GM10248 (cell line): ENCODE measurements around the gene HAUS1.

Source experiments
- CTCF ChIA-PET: fragments of 300-600 bp; sonication (Branson Sonifier 250); formaldehyde crosslinking; extraction: SDS; loops from one replicate; lab custom pipeline; 2021; ENCODE audit warnings: antibody characterized with exemption; lab: Yijun Ruan, JAX
- POLR2A ChIA-PET: fragments of 350-650 bp; sonication (Branson Sonifier 250); formaldehyde crosslinking; extraction: SDS; loops from one replicate; lab custom pipeline; 2020; ENCODE audit warnings: antibody characterized with exemption; lab: Yijun Ruan, JAX
- DNase-seq: peaks from one replicate; pipeline ENCODE4 v3.0.0; 2012; ENCODE audit errors: extremely low spot score
- CTCF ChIP-seq: IDR thresholded peaks from 2 replicates; pipeline ENCODE4 v1.5.1; 2012; ENCODE audit warnings: mild to moderate bottlenecking, low read depth; ENCODE audit errors: extremely low read depth, missing control alignments, control extremely low read depth

HAUS1 gene

DNA sequence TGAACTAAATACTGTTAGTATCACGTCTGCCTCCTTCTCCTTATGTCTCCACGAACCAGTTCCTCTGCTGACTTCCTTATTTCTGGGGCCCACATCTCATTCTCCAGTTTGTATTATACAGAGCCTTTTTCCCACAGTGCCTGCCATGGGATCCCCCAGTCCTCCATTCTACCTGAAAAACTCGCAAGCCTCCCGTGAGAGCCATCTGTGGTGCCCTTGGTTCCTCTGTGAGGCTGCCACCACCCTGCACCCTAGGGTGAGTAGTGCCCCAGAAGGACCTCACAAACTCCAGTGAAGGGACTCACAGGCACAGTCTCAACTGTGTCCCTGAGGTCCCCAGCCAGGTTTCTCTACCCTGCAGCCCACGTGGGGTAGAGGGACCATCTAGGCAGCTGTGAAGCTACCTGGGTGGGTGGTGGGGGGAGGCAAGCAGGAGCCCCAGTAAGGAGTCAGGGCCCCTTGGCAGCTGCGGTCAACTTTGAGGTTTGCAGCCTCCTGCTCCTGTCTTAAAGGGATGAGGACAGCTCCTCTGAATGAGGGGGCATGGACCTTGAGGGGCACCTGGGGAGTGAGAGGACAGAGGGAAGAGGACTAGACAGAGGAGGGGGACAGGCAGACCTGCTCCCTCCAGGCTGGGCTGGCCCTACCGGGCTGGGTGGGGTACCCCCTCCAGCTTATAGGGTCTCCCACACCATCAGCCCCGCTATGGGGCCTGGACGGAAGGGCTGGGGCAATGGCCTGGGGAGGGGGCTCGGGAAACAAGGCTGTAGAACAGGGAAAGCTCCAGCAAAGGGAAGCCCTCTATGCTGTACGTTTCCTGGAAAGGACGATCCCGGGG, 33.2 kb upstream of the HAUS1 start:
- no peak for TF ChIP-seq CTCF
- ChIA-PET CTCF (interaction anchor here (1.3 to 5.5 kb wide), 8 partner anchors 9 to 405 kb away, joined by 3 to 73 read pairs (median 17); partner anchors contain the start of gene SLC14A1), POLR2A (interaction anchor here (0.5 to 1.0 kb wide), 2 partner anchors 10 to 37 kb away, joined by 3 read pairs; no protein-coding TSS in a partner anchor)
- no peak for DNase-seq

- POLR2A ChIA-PET, result interaction anchor here (0.5 to 1.0 kb wide), 2 partner anchors 11 to 37 kb away, joined by 3 read pairs; no protein-coding TSS in a partner anchor
- DNase-seq, result peak; percentile 74
Measured at GRCh38 chr18:46071653-46072375, 32.4 kb upstream of the HAUS1 start, which contains the start of gene PSTPIP2. Gene PSTPIP2 (minus strand): TSS chr18:46072260. CDS start chr18:46072188, 72 bp downstream.

GRCh38 chr18:46072376-46072867, 31.8 kb upstream of the HAUS1 start:
- ChIA-PET CTCF (interaction anchor here (0.9 to 5.5 kb wide), 22 partner anchors 11 to 409 kb away, joined by 3 to 73 read pairs (median 10); partner anchors contain the start of gene SLC14A1), POLR2A (no interaction called here)
- TF ChIP-seq CTCF, result no peak
- DNase-seq, result no peak

More at GRCh38 chr18:46071653-46072375, 32.4 kb upstream of the HAUS1 start, which contains the start of gene PSTPIP2:
- no peak for TF ChIP-seq CTCF
- CTCF ChIA-PET, result interaction anchor here (1.3 to 5.5 kb wide), 9 partner anchors 10 to 406 kb away, joined by 3 to 73 read pairs (median 10); partner anchors contain the start of gene SLC14A1

- ChIA-PET CTCF (interaction anchor here (0.8 to 5.5 kb wide), 37 partner anchors 10 to 452 kb away, joined by 3 to 73 read pairs (median 6); partner anchors contain the start of genes ATP5F1A and SLC14A1), POLR2A (interaction anchor here (1.0 kb wide), 1 partner anchor 385 kb away, joined by 3 read pairs; no protein-coding TSS in a partner anchor)
- no peak for TF ChIP-seq CTCF
- no peak for DNase-seq
Measured at GRCh38 chr18:46072959-46073358, 31.2 kb upstream of the HAUS1 start.

GRCh38 chr18:46073474-46074331, 30.5 kb upstream of the HAUS1 start:
- peak; percentile 62 for TF ChIP-seq CTCF
- ChIA-PET POLR2A (interaction anchor here (0.8 to 1.0 kb wide), 2 partner anchors 9 to 386 kb away, joined by 3 read pairs; no protein-coding TSS in a partner anchor), CTCF (interaction anchor here (0.7 to 5.5 kb wide), 59 partner anchors 9 to 453 kb away, joined by 3 to 73 read pairs (median 5); partner anchors contain the start of genes ATP5F1A and SLC14A1)
- DNase-seq, result peak; percentile 55
